ENCODE data around the gene BSN.

The BSN gene

DNA sequence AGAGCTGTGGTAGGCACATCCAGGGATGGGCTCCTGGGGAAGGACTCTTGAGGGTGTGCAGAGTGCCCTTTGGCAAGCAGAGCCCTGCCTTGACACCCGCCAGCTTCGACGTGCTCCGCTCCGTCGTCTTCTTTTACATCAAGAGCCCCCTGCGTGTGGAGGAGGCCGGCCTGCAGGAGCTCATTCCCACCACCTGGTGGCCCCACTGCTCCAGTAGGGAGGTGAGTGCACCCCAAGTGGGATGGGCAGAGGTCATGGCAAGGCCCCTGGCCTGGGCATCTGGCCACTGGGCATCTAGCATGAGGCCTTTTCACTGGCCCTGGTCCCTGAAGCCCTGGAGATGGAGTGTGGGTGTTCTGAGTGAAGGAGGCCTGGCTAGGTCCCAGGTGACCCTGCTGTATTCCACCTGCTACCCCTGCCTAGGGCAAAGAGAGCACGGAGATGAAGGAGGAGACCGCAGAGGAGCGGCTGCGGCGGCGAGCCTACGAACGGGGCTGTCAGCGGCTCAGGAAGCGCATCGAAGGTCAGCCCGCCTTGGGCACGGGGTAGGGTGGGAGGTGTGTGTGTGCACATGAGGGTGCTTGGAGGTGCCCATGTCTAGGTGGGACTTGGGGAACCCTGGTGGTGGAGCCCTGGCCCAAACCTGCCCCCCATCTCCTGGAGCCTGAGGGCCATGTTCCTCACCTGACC lies 147.3 kb downstream of the BSN start:
- peak; percentile 45 for DNase-seq (ENCODE audit: low read depth)
- no peak overlapping the region for H3K9ac ChIP-seq (ENCODE audit: low read length)
- H3K9me3 ChIP-seq (ENCODE audit: control insufficient read depth, low read length), result no peaks in the 10 kb centered on the region
- peaks cover 5% of the 10 kb centered on the region for H3K4me1 ChIP-seq (ENCODE audit: control insufficient read depth, insufficient read depth, low read length)
- H3K4me3 ChIP-seq (ENCODE audit: low read length), result no peak overlapping the region
- H3K36me3 ChIP-seq (ENCODE audit: control insufficient read depth, insufficient read depth, low read length, severe bottlenecking), result peaks cover 50% of the 10 kb centered on the region
- H3K27me3 ChIP-seq (replicated peaks; ENCODE audit: control insufficient read depth, insufficient read depth, low read length), result no peaks in the 10 kb centered on the region

DNA sequence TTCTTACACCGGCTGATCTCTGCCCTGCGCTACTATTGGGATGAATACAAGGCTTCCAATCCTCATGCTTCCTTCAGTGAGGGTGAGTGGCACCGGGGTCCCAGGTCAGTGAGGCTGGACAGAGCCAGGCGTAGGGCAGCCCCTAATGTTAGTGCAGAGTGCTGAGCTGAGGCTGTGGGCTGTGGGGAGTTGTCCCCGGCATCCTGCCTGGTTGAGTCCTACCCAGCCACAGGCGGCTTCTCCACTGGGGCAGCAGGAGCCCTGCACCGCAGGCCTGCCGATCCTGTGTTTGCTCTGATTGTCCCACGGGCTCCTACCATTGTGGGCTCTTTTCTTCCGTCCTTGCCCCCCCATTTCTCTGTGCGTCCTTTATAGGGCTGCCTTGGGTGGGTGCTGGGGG lies 148.4 kb downstream of the BSN start:
- Histone ChIP-seq H3K4me3 (ENCODE audit: low read length) (no peak overlapping the region), H3K9me3 (ENCODE audit: control insufficient read depth, low read length) (no peaks in the 10 kb centered on the region), H3K36me3 (ENCODE audit: control insufficient read depth, insufficient read depth, low read length, severe bottlenecking) (peaks cover 53% of the 10 kb centered on the region), H3K9ac (ENCODE audit: low read length) (no peak overlapping the region), H3K27me3 (replicated peaks; ENCODE audit: control insufficient read depth, insufficient read depth, low read length) (no peaks in the 10 kb centered on the region), H3K4me1 (ENCODE audit: control insufficient read depth, insufficient read depth, low read length) (peaks cover 5% of the 10 kb centered on the region)
- no peak for DNase-seq (ENCODE audit: low read depth)

DNA sequence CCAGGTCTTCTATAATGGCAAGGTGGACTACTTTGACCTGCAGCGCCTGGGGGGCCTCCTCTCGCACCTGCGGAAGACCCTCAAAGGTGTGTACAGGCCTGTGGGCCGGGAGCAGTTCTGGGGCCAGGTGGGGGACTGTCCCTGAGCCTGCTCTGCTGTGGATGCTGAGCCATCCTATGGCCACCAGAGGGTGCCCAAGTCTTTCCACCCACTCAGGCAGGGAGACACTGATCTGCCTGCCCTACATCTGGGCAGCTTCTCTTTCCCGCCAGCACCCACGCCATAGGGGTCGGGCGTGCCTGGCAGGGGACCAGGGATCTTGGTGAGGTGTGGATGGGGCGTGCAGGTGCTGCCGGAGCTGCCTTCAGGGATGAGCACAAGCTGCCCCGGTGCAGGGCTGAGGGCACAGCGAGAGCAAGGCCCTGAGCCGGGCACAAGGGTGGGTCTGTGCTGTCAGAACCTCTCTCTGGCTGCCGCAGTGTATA lies 149.2 kb downstream of the BSN start:
- Histone ChIP-seq H3K4me1 (ENCODE audit: control insufficient read depth, insufficient read depth, low read length) (peaks cover 5% of the 10 kb centered on the region), H3K27me3 (replicated peaks; ENCODE audit: control insufficient read depth, insufficient read depth, low read length) (no peaks in the 10 kb centered on the region), H3K9me3 (ENCODE audit: control insufficient read depth, low read length) (no peaks in the 10 kb centered on the region), H3K9ac (ENCODE audit: low read length) (no peak overlapping the region), H3K4me3 (ENCODE audit: low read length) (no peak overlapping the region), H3K36me3 (ENCODE audit: control insufficient read depth, insufficient read depth, low read length, severe bottlenecking) (peaks cover 45% of the 10 kb centered on the region)
- DNase-seq (ENCODE audit: low read depth), result peak; percentile 74

- Histone ChIP-seq H3K4me3 (ENCODE audit: low read length) (no peak overlapping the region), H3K4me1 (ENCODE audit: control insufficient read depth, insufficient read depth, low read length) (peaks cover 5% of the 10 kb centered on the region), H3K27me3 (replicated peaks; ENCODE audit: control insufficient read depth, insufficient read depth, low read length) (no peaks in the 10 kb centered on the region), H3K9me3 (ENCODE audit: control insufficient read depth, low read length) (no peaks in the 10 kb centered on the region), H3K9ac (ENCODE audit: low read length) (no peak overlapping the region), H3K36me3 (ENCODE audit: control insufficient read depth, insufficient read depth, low read length, severe bottlenecking) (peaks cover 41% of the 10 kb centered on the region)
- no peak for DNase-seq (ENCODE audit: low read depth)
Observed at GRCh38 chr3:49703956-49704355, 149.7 kb downstream of the BSN start.

GRCh38 chr3:49704629-49705028 lies 150.4 kb downstream of the BSN start:
- H3K9me3 ChIP-seq (ENCODE audit: control insufficient read depth, low read length), result no peaks in the 10 kb centered on the region
- no peak overlapping the region for H3K9ac ChIP-seq (ENCODE audit: low read length)
- no peaks in the 10 kb centered on the region for H3K4me1 ChIP-seq (ENCODE audit: control insufficient read depth, insufficient read depth, low read length)
- peaks cover 41% of the 10 kb centered on the region for H3K36me3 ChIP-seq (ENCODE audit: control insufficient read depth, insufficient read depth, low read length, severe bottlenecking)
- no peak overlapping the region for H3K4me3 ChIP-seq (ENCODE audit: low read length)
- H3K27me3 ChIP-seq (replicated peaks; ENCODE audit: control insufficient read depth, insufficient read depth, low read length), result no peaks in the 10 kb centered on the region
- no peak for DNase-seq (ENCODE audit: low read depth)

- no peak overlapping the region for H3K9ac ChIP-seq (ENCODE audit: low read length)
- H3K27me3 ChIP-seq (replicated peaks; ENCODE audit: control insufficient read depth, insufficient read depth, low read length), result no peaks in the 10 kb centered on the region
- no peak for DNase-seq (ENCODE audit: low read depth)
- H3K9me3 ChIP-seq (ENCODE audit: control insufficient read depth, low read length), result no peaks in the 10 kb centered on the region
- peaks cover 41% of the 10 kb centered on the region for H3K36me3 ChIP-seq (ENCODE audit: control insufficient read depth, insufficient read depth, low read length, severe bottlenecking)
- no peaks in the 10 kb centered on the region for H3K4me1 ChIP-seq (ENCODE audit: control insufficient read depth, insufficient read depth, low read length)
- no peak overlapping the region for H3K4me3 ChIP-seq (ENCODE audit: low read length)
Observed at GRCh38 chr3:49705390-49705960, 151.2 kb downstream of the BSN start.

DNA sequence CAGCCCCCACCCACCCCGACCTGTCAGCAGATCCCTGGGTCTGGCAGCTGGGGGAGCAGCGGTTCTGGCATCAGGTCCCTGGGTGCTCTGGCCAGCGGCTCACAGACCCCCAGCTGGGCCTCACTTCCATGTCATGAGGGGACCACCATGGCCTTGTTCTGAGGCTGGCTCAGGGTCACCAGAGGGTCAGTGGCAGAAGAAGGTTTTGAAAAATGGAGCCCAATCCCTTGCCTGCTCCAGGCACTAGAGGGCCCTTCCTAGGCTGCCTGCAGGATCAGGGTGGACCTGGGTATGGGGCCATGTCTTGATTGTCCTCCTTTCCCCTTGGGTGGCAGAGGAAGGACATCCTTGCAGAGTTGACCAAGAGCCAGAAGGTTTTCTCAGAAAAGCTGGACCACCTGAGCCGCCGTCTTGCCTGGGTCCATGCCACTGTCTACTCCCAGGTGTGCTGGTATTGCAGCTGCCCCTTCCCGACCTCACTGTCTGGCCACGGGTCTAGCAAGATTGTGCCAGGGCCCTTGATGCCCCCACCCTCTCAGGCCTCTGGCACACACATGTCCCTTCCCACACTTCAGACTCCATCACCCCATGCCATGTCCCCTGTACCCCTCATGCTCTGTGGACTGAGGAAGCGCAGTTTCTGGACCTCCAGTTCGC lies 152.3 kb downstream of the BSN start:
- no peaks in the 10 kb centered on the region for H3K27me3 ChIP-seq (replicated peaks; ENCODE audit: control insufficient read depth, insufficient read depth, low read length)
- peaks cover 43% of the 10 kb centered on the region for H3K36me3 ChIP-seq (ENCODE audit: control insufficient read depth, insufficient read depth, low read length, severe bottlenecking)
- H3K4me1 ChIP-seq (ENCODE audit: control insufficient read depth, insufficient read depth, low read length), result no peaks in the 10 kb centered on the region
- H3K9ac ChIP-seq (ENCODE audit: low read length), result no peak overlapping the region
- no peaks in the 10 kb centered on the region for H3K9me3 ChIP-seq (ENCODE audit: control insufficient read depth, low read length)
- no peak overlapping the region for H3K4me3 ChIP-seq (ENCODE audit: low read length)
- no peak for DNase-seq (ENCODE audit: low read depth)

- Histone ChIP-seq H3K4me1 (ENCODE audit: control insufficient read depth, insufficient read depth, low read length) (no peaks in the 10 kb centered on the region), H3K36me3 (ENCODE audit: control insufficient read depth, insufficient read depth, low read length, severe bottlenecking) (peaks cover 46% of the 10 kb centered on the region), H3K4me3 (ENCODE audit: low read length) (no peak overlapping the region), H3K9me3 (ENCODE audit: control insufficient read depth, low read length) (no peaks in the 10 kb centered on the region), H3K9ac (ENCODE audit: low read length) (no peak overlapping the region), H3K27me3 (replicated peaks; ENCODE audit: control insufficient read depth, insufficient read depth, low read length) (no peaks in the 10 kb centered on the region)
- DNase-seq (ENCODE audit: low read depth), result no peak
Observed at GRCh38 chr3:49707113-49707480, 152.8 kb downstream of the BSN start.

DNA sequence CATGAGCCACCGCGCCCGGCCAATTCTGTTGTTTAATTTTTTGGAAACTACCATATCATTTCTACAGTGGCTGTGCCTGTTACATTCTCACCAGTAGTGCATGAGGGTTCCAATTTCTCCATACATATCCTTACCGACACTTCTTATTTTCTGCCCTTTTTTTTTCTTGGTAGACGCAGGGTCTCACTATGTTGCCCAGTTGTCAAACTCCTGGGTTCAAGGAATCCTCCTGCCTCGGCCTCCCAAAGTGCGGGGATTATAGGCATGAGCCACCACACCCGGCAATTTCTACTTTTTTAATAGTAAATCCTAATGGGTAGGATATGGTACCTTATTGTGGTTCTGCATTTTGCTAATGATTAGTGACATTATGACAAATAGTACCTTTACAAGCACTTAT lies 155.6 kb downstream of the BSN start:
- Histone ChIP-seq H3K4me1 (ENCODE audit: control insufficient read depth, insufficient read depth, low read length) (no peaks in the 10 kb centered on the region), H3K4me3 (ENCODE audit: low read length) (no peak overlapping the region), H3K27me3 (replicated peaks; ENCODE audit: control insufficient read depth, insufficient read depth, low read length) (no peaks in the 10 kb centered on the region), H3K9me3 (ENCODE audit: control insufficient read depth, low read length) (no peaks in the 10 kb centered on the region), H3K9ac (ENCODE audit: low read length) (no peak overlapping the region), H3K36me3 (ENCODE audit: control insufficient read depth, insufficient read depth, low read length, severe bottlenecking) (peaks cover 41% of the 10 kb centered on the region)
- no peak for DNase-seq (ENCODE audit: low read depth)

DNA sequence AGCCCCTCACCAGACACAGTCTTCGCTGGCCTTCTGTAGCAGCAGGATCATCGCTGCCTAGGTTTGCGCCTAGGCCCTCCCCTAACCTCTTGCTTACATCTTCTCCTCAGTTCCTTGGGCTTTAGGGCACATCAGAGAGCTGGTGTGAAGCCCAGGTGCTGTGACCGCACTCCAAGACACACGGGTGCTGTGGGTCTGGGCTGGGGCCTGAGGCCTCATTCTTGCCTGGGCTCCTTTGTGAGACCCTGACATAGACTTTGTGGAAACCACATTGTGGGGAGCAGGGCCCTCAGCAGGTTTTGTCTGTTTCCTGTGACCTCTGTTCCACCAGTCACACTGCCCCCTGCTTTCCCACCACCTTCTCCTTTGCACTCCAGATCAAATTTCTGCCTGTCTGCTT lies 157.2 kb downstream of the BSN start:
- H3K4me3 ChIP-seq (ENCODE audit: low read length), result no peak overlapping the region
- H3K27me3 ChIP-seq (replicated peaks; ENCODE audit: control insufficient read depth, insufficient read depth, low read length), result no peaks in the 10 kb centered on the region
- H3K9me3 ChIP-seq (ENCODE audit: control insufficient read depth, low read length), result no peaks in the 10 kb centered on the region
- no peak for DNase-seq (ENCODE audit: low read depth)
- H3K4me1 ChIP-seq (ENCODE audit: control insufficient read depth, insufficient read depth, low read length), result no peaks in the 10 kb centered on the region
- no peak overlapping the region for H3K9ac ChIP-seq (ENCODE audit: low read length)
- H3K36me3 ChIP-seq (ENCODE audit: control insufficient read depth, insufficient read depth, low read length, severe bottlenecking), result peaks cover 33% of the 10 kb centered on the region

GRCh38 chr3:49712166-49712565 lies 157.9 kb downstream of the BSN start:
- Histone ChIP-seq H3K4me1 (ENCODE audit: control insufficient read depth, insufficient read depth, low read length) (no peaks in the 10 kb centered on the region), H3K9ac (ENCODE audit: low read length) (no peak overlapping the region), H3K9me3 (ENCODE audit: control insufficient read depth, low read length) (no peaks in the 10 kb centered on the region), H3K36me3 (ENCODE audit: control insufficient read depth, insufficient read depth, low read length, severe bottlenecking) (peaks cover 26% of the 10 kb centered on the region), H3K27me3 (replicated peaks; ENCODE audit: control insufficient read depth, insufficient read depth, low read length) (no peaks in the 10 kb centered on the region), H3K4me3 (ENCODE audit: low read length) (no peak overlapping the region)
- DNase-seq (ENCODE audit: low read depth), result no peak

All from adipocyte (in vitro differentiated cells).